Endothelial cell of umbilical vein (primary cell): ENCODE results near the gene SH3BP5L. TPM values are rescaled to one million over a fixed set of nuclear protein-coding genes. Genes with fewer than 3 reads are reported as not detected.

Source experiments
- BruUV-seq: library from RNA; stranded (reverse); fragments of 400-500 nt; replicated peaks from 2 replicates; lab custom pipeline; 2021; lab: Mats Ljungman, UMichigan
- CTCF ChIA-PET: fragments of 300-600, 350-600 bp; sonication (Branson Sonifier 250); formaldehyde crosslinking; loops from one replicate; lab custom pipeline; 2021; ENCODE audit warnings: antibody characterized with exemption, inconsistent platforms; lab: Charles Lee
- POLR2A ChIA-PET: fragments of 300-600, 350-600 bp; sonication (Branson Sonifier 250); formaldehyde crosslinking; loops from one replicate; lab custom pipeline; 2021; ENCODE audit warnings: antibody characterized with exemption, inconsistent platforms; lab: Charles Lee
- DNase-seq: peaks from one replicate; pipeline ENCODE4 v3.0.0-alpha.2; 2011; ENCODE audit warnings: low read depth, low spot score
- FAIRE-seq: peaks from 2 replicates; lab custom pipeline; 2011; peaks lifted over from hg19 to GRCh38; lab: Jason Lieb, UNC
- H2AFZ ChIP-seq: 2 replicates; pipeline ENCODE4 v1.6.0; 2012; ENCODE audit warnings: low read depth, low read length, control low read depth, inconsistent platforms
- H3K27ac ChIP-seq: 2 replicates; pipeline ENCODE4 v1.5.1; 2011; ENCODE audit warnings: low read depth, mild to moderate bottlenecking, control low read depth, low read length, moderate library complexity; ENCODE audit not compliant: insufficient read depth
- H3K27me3 ChIP-seq, 2 experiments: 2 replicates each; pipeline versions ENCODE4 v1.6.0 to v1.6.1; 2011; ENCODE audit warnings: low read length in 2 of 2, mixed read lengths in 1 of 2; ENCODE audit not compliant: control insufficient read depth in 2 of 2, insufficient read depth in 2 of 2
- H3K36me3 ChIP-seq, 2 experiments: 2 replicates in 1 of 2; 3 replicates in 1 of 2; pipeline ENCODE4 v1.5.1; 2011; ENCODE audit warnings: low read length in 2 of 2, mild to moderate bottlenecking in 1 of 2, moderate library complexity in 1 of 2; ENCODE audit not compliant: control insufficient read depth in 2 of 2, insufficient read depth in 2 of 2; ENCODE audit errors: extremely low read depth in 1 of 2
- H3K4me1 ChIP-seq: 3 replicates; pipeline ENCODE4 v1.5.1; 2011; ENCODE audit warnings: mild to moderate bottlenecking, low read length; ENCODE audit not compliant: control insufficient read depth, insufficient read depth; ENCODE audit errors: extremely low read depth
- H3K4me2 ChIP-seq: 2 replicates; pipeline ENCODE4 v1.6.1; 2011; ENCODE audit warnings: low read length, control low read depth, mixed read lengths; ENCODE audit not compliant: insufficient read depth
- H3K4me3 ChIP-seq, 3 experiments: fragments of 200-600 bp in 1 of 3; sonication (generic), shearing (Covaris generic) in 1 of 3; replicated peaks in 1 of 3; 2 replicates each; pipeline ENCODE4 v1.5.1; 2011 to 2016; ENCODE audit warnings: control low read depth in 3 of 3, low read length in 3 of 3, mild to moderate bottlenecking in 2 of 3, inconsistent platforms in 1 of 3, low read depth in 1 of 3, moderate library complexity in 1 of 3; ENCODE audit not compliant: insufficient read depth in 1 of 3
- H3K79me2 ChIP-seq: 2 replicates; pipeline ENCODE4 v1.6.0; 2012; ENCODE audit warnings: low read length, inconsistent platforms; ENCODE audit not compliant: control insufficient read depth, insufficient read depth
- H3K9ac ChIP-seq: replicated peaks from 2 replicates; pipeline ENCODE3; 2011; ENCODE audit warnings: low read length, control low read depth; ENCODE audit not compliant: insufficient read depth; ENCODE audit errors: extremely low read depth
- H3K9me1 ChIP-seq: replicated peaks from 3 replicates; pipeline ENCODE4 v1.6.0; 2011; ENCODE audit warnings: mild to moderate bottlenecking, low read length; ENCODE audit not compliant: control insufficient read depth, insufficient read depth; ENCODE audit errors: extremely low read depth
- H3K9me3 ChIP-seq: replicated peaks from 2 replicates; pipeline ENCODE4 v1.5.1; 2012; ENCODE audit warnings: low read length, inconsistent platforms; ENCODE audit not compliant: control insufficient read depth, insufficient read depth
- H4K20me1 ChIP-seq: replicated peaks from 2 replicates; pipeline ENCODE3; 2011; ENCODE audit warnings: mild to moderate bottlenecking, low read length; ENCODE audit not compliant: control insufficient read depth, insufficient read depth; ENCODE audit errors: extremely low read depth
- CTCF ChIP-seq, 2 donors: IDR thresholded peaks; 1 replicate in 1 of 2; 2 replicates in 1 of 2; pipeline ENCODE4 v1.5.1; 2011; ENCODE audit warnings: low read length in 2 of 2, mild to moderate bottlenecking in 2 of 2, moderate library complexity in 2 of 2, control low read depth in 1 of 2, inconsistent platforms in 1 of 2, low read depth in 1 of 2; ENCODE audit not compliant: insufficient read depth in 1 of 2; ENCODE audit errors: extremely low read depth in 1 of 2
- EZH2 ChIP-seq: IDR thresholded peaks from 2 replicates; pipeline ENCODE4 v1.6.1; 2012; ENCODE audit warnings: borderline replicate concordance, low read depth, mild to moderate bottlenecking, moderate library complexity, low read length, inconsistent platforms; ENCODE audit not compliant: severe bottlenecking
- FOS ChIP-seq: IDR thresholded peaks from 2 replicates; pipeline ENCODE4 v1.6.1; 2011; ENCODE audit warnings: mild to moderate bottlenecking, low read length, moderate library complexity, borderline replicate concordance; ENCODE audit not compliant: insufficient read depth
- GATA2 ChIP-seq: IDR thresholded peaks from 2 replicates; pipeline ENCODE4 v1.7.0; 2011; ENCODE audit warnings: low read depth, mild to moderate bottlenecking, moderate library complexity, mixed read lengths, low read length; ENCODE audit not compliant: insufficient read length, insufficient read depth
- JUN ChIP-seq: IDR thresholded peaks from 2 replicates; pipeline ENCODE4 v1.6.1; 2011; ENCODE audit warnings: borderline replicate concordance, low read depth; ENCODE audit not compliant: insufficient read length, insufficient read depth
- MAX ChIP-seq: IDR thresholded peaks from 2 replicates; pipeline ENCODE4 v1.6.1; 2011; ENCODE audit not compliant: insufficient read depth, insufficient read length
- MYC ChIP-seq: IDR thresholded peaks from one replicate; pipeline ENCODE4 v1.6.1; 2011; ENCODE audit warnings: mild to moderate bottlenecking, low read depth, low read length
- POLR2A ChIP-seq: IDR thresholded peaks from 2 replicates; pipeline ENCODE4 v1.6.1; 2012; ENCODE audit warnings: low read depth, mild to moderate bottlenecking, control low read depth, low read length
- POLR2AphosphoS5 ChIP-seq: IDR thresholded peaks from 2 replicates; pipeline ENCODE4 v1.6.1; 2012; ENCODE audit warnings: low read depth, mild to moderate bottlenecking, control low read depth, low read length, moderate library complexity; ENCODE audit not compliant: insufficient read depth
- dilution Hi-C: fragments of 300-500 bp; cut with MboI; formaldehyde crosslinking; loops from one replicate; pipeline ENCODE4 v1.15.0; 2019; ENCODE audit warnings: low sequenced_read_pairs; ENCODE audit not compliant: extremely low pct_ligation_motif_present
- intact Hi-C: fragments of 100-400 bp; cut with micrococcal nuclease; formaldehyde crosslinking; loops from one replicate; pipeline ENCODE4 v1.10.0; 2022
- polyA plus RNA-seq, 4 experiments: library from polyadenylated mRNA; depleted of rRNA in 3 of 4; stranded (reverse) in 3 of 4; unstranded in 1 of 4; fragments of >200 nt; gene quantifications; 2 replicates each; pipeline versions ENCODE4 v1.2.1 to v1.2.3, GENCODE V29; 2011 to 2012; ENCODE audit warnings: missing spikeins in 1 of 4
- total RNA-seq: library from RNA; stranded (reverse); gene quantifications from 2 replicates; pipeline ENCODE4 v1.2.3, GENCODE V29; 2021

Gene SH3BP5L
- total and polyA plus RNA-seq, 2 donors (not counting 3 experiments of a cell fraction or from before 2014, with no cell fraction given) = 24.7 TPM

- no peaks in the 10 kb centered on the region for H3K4me1 ChIP-seq
- no peak overlapping the region for H3K27ac ChIP-seq
- ChIA-PET CTCF (no interaction called here), POLR2A (no interaction called here)
- no peak overlapping the region for H2AFZ ChIP-seq
- H3K79me2 ChIP-seq = peaks cover 12% of the 10 kb centered on the region
- intact Hi-C loops = no loop called here
- DNase-seq (no peak), FAIRE-seq (no peak)
- H4K20me1 ChIP-seq = no peaks in the 10 kb centered on the region
- no peak for TF ChIP-seq POLR2AphosphoS5
- dilution Hi-C loops = no loop called here
- H3K9me3 ChIP-seq = no peaks in the 10 kb centered on the region
- H3K9ac ChIP-seq = no peak overlapping the region
- H3K9me1 ChIP-seq = no peaks in the 10 kb centered on the region
- H3K4me3 ChIP-seq = no peak overlapping the region
- no TSS peak for BruUV-seq
- H3K36me3 ChIP-seq = peaks cover 6 to 22% of the 10 kb centered on the region in 2 experiments
- H3K4me2 ChIP-seq = no peak overlapping the region
- no peaks in the 10 kb centered on the region for H3K27me3 ChIP-seq
These were observed 18.8 kb upstream of the SH3BP5L start for GRCh38 chr1:248844526-248844925.

- ChIA-PET POLR2A (no interaction called here), CTCF (no interaction called here)
- H3K27me3 ChIP-seq = no peaks in the 10 kb centered on the region
- peaks cover 6 to 19% of the 10 kb centered on the region in 2 experiments for H3K36me3 ChIP-seq
- intact Hi-C loops = no loop called here
- no peaks in the 10 kb centered on the region for H3K9me1 ChIP-seq
- H3K27ac ChIP-seq = no peak overlapping the region
- no TSS peak for BruUV-seq
- dilution Hi-C loops = no loop called here
- H4K20me1 ChIP-seq = no peaks in the 10 kb centered on the region
- H3K9ac ChIP-seq = no peak overlapping the region
- H3K9me3 ChIP-seq = no peaks in the 10 kb centered on the region
- H3K79me2 ChIP-seq = peaks cover 17% of the 10 kb centered on the region
- DNase-seq (no peak), FAIRE-seq (no peak)
- H3K4me3 ChIP-seq = no peak overlapping the region
- H2AFZ ChIP-seq = no peak overlapping the region
- TF ChIP-seq FOS (no peak), POLR2AphosphoS5 (no peak), JUN (no peak), POLR2A (no peak), CTCF (IDR thresholded peaks at IDR 0.05; ENCODE audit: extremely low read depth in 1 of 2, insufficient read depth in 1 of 2, low read depth in 1 of 2, low read length in 2 of 2) (no peak), MAX (no peak), EZH2 (no peak), MYC (no peak), GATA2 (no peak)
- no peak overlapping the region for H3K4me2 ChIP-seq
- H3K4me1 ChIP-seq = peaks cover 6% of the 10 kb centered on the region
These were observed 18.0 kb upstream of the SH3BP5L start for GRCh38 chr1:248843687-248844086.
